ENCODE measurements around the gene UGGT2. TPM values are rescaled to one million over a fixed set of nuclear protein-coding genes. Genes with fewer than 3 reads are reported as not detected.
"Not testable (repeated sequence)": the region's sequence is repeated elsewhere in the genome, so short reads cannot be mapped to it uniquely, and the experiment has no call there.

Gene UGGT2
- total RNA-seq, 2 donors from 2014 or later = 21.1 to 26.1 TPM

DNA sequence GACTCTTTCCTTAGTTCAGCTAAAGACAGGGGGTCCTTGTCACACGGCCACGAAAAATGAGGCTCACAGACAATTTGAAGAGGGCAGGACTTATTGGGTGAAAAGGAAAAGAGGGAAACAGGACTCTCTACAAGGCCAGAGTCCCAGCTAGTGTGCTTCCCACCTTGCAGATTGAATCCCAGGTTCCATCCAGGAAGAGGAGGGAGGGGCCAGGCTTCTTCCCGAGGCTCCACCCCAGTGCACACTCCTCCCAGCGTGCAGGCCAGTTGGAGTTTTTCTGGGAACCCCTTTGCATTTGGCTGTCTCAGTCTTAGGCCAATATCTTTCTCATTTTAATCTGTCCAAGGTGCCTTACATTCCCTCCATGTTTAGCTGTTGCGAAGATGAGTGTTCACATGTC, 269.5 kb downstream of the UGGT2 start:
- Histone ChIP-seq H3K27me3 (replicated peaks; ENCODE audit: insufficient read depth) (no peaks in the 10 kb centered on the region), H3K9me3 (no peaks in the 10 kb centered on the region), H3K27ac (no peak overlapping the region), H3K4me1 (replicated peaks) (no peaks in the 10 kb centered on the region), H3K36me3 (no peaks in the 10 kb centered on the region), H3K4me3 (no peak overlapping the region)
- intact Hi-C loops (cut with DNase I) = no loop called here
- 82% methylated on average over 5 of the region's 5 CpGs for WGBS
- DNase-seq (ENCODE audit: low spot score) = no peak
- TF ChIP-seq POLR2A (IDR thresholded peaks at IDR 0.05) (no peak), POLR2AphosphoS5 (IDR thresholded peaks at IDR 0.05) (no peak)
- TF ChIP-seq, protein P1, sequence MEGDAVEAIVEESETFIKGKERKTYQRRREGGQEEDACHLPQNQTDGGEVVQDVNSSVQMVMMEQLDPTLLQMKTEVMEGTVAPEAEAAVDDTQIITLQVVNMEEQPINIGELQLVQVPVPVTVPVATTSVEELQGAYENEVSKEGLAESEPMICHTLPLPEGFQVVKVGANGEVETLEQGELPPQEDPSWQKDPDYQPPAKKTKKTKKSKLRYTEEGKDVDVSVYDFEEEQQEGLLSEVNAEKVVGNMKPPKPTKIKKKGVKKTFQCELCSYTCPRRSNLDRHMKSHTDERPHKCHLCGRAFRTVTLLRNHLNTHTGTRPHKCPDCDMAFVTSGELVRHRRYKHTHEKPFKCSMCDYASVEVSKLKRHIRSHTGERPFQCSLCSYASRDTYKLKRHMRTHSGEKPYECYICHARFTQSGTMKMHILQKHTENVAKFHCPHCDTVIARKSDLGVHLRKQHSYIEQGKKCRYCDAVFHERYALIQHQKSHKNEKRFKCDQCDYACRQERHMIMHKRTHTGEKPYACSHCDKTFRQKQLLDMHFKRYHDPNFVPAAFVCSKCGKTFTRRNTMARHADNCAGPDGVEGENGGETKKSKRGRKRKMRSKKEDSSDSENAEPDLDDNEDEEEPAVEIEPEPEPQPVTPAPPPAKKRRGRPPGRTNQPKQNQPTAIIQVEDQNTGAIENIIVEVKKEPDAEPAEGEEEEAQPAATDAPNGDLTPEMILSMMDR (IDR thresholded peaks at IDR 0.05) = no peak

GRCh38 chr13:95781940-95782339, 271.3 kb downstream of the UGGT2 start:
- intact Hi-C loops (cut with DNase I); H3K9me3 ChIP-seq; H3K36me3 ChIP-seq; H3K27me3 ChIP-seq (replicated peaks; ENCODE audit: insufficient read depth); DNase-seq (ENCODE audit: low spot score); H3K4me1 ChIP-seq (replicated peaks); H3K4me3 ChIP-seq; H3K27ac ChIP-seq: not testable (repeated sequence)
- 100% methylated on average over 1 of the region's 1 CpG for WGBS

- H3K9me3 ChIP-seq = no peaks in the 10 kb centered on the region
- no peaks in the 10 kb centered on the region for H3K27me3 ChIP-seq (replicated peaks; ENCODE audit: insufficient read depth)
- TF ChIP-seq, protein P1 (IDR thresholded peaks at IDR 0.05) = no peak
- TF ChIP-seq POLR2A (IDR thresholded peaks at IDR 0.05) (no peak), POLR2AphosphoS5 (IDR thresholded peaks at IDR 0.05) (no peak)
- DNase-seq (ENCODE audit: low spot score) = no peak
- intact Hi-C loops (cut with DNase I) = no loop called here
- H3K36me3 ChIP-seq = no peaks in the 10 kb centered on the region
- no peak overlapping the region for H3K4me3 ChIP-seq
- H3K27ac ChIP-seq = no peak overlapping the region
- H3K4me1 ChIP-seq (replicated peaks) = no peaks in the 10 kb centered on the region
- 95% methylated on average over 6 of the region's 6 CpGs for WGBS
Observed at GRCh38 chr13:95781016-95781415, 272.2 kb downstream of the UGGT2 start.

DNA sequence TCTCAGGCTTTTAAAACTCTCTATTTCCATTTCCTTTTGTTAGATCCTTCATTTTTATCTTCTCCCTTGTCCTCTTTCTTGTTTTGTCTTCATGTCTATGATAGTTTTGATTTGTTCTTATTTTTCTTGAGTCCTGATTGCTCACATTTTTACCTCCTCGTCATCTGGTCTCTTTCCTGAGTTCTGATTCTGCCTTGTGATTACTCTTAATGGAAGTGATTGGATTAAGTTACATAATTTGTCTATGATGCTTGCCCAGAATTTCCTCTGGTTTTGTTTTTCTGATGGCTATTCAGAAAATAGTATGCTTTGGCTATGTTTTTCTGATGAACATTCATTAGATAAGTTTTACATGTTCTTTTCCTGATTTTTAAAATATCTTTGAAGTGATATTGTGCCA, 273.7 kb downstream of the UGGT2 start:
- H3K36me3 ChIP-seq = no peaks in the 10 kb centered on the region
- no peak for DNase-seq (ENCODE audit: low spot score)
- no peak overlapping the region for H3K4me3 ChIP-seq
- no peaks in the 10 kb centered on the region for H3K27me3 ChIP-seq (replicated peaks; ENCODE audit: insufficient read depth)
- intact Hi-C loops (cut with DNase I) = no loop called here
- H3K27ac ChIP-seq = no peak overlapping the region
- TF ChIP-seq, protein P1 (IDR thresholded peaks at IDR 0.05) = no peak
- TF ChIP-seq POLR2AphosphoS5 (IDR thresholded peaks at IDR 0.05) (no peak), POLR2A (IDR thresholded peaks at IDR 0.05) (no peak)
- no peaks in the 10 kb centered on the region for H3K4me1 ChIP-seq (replicated peaks)
- no peaks in the 10 kb centered on the region for H3K9me3 ChIP-seq
- WGBS = 89% methylated on average over 1 of the region's 1 CpG

- no peaks in the 10 kb centered on the region for H3K9me3 ChIP-seq
- H3K4me3 ChIP-seq = no peak overlapping the region
- TF ChIP-seq, protein P1 (IDR thresholded peaks at IDR 0.05) = no peak
- TF ChIP-seq POLR2A (IDR thresholded peaks at IDR 0.05) (no peak), POLR2AphosphoS5 (IDR thresholded peaks at IDR 0.05) (no peak)
- no peak for DNase-seq (ENCODE audit: low spot score)
- H3K4me1 ChIP-seq (replicated peaks) = no peaks in the 10 kb centered on the region
- intact Hi-C loops (cut with DNase I) = no loop called here
- H3K36me3 ChIP-seq = no peaks in the 10 kb centered on the region
- H3K27ac ChIP-seq = no peak overlapping the region
- WGBS = 92% methylated on average over 4 of the region's 4 CpGs
- no peaks in the 10 kb centered on the region for H3K27me3 ChIP-seq (replicated peaks; ENCODE audit: insufficient read depth)
Observed at GRCh38 chr13:95771905-95772304, 281.3 kb downstream of the UGGT2 start.

Measured in prostate gland (tissue), 2 donors.